Small intestine (tissue), 7 donors: ENCODE results near the gene PIMREG. TPM values are rescaled to one million over a fixed set of nuclear protein-coding genes. Genes with fewer than 3 reads are reported as not detected.

Experiments used
- DNase-seq, 2 donors: peaks; one replicate each; pipeline versions ENCODE4 v3.0.0 to v3.0.0-alpha.2; 2013
- FAIRE-seq: peaks from 2 replicates; lab custom pipeline; 2012; peaks lifted over from hg19 to GRCh38; lab: Jason Lieb, UNC
- H3K27ac ChIP-seq, 3 donors: one replicate each; pipeline ENCODE4 v1.5.1; 2013; ENCODE audit warnings: low read length in 2 of 3, mild to moderate bottlenecking in 2 of 3, control low read depth in 1 of 3, inconsistent platforms in 1 of 3, low read depth in 1 of 3, moderate library complexity in 1 of 3
- H3K27me3 ChIP-seq, 3 donors: one replicate each; pipeline ENCODE4 v1.6.1; 2013; ENCODE audit warnings: low read length in 3 of 3, inconsistent platforms in 1 of 3; ENCODE audit not compliant: control insufficient read depth in 3 of 3, insufficient read depth in 3 of 3
- H3K36me3 ChIP-seq, 3 donors: one replicate each; pipeline ENCODE4 v1.6.1; 2013; ENCODE audit warnings: low read length in 3 of 3, inconsistent platforms in 1 of 3, low read depth in 1 of 3, mild to moderate bottlenecking in 1 of 3, moderate library complexity in 1 of 3; ENCODE audit not compliant: control insufficient read depth in 3 of 3, insufficient read depth in 2 of 3
- H3K4me1 ChIP-seq, 3 donors: one replicate each; pipeline ENCODE4 v1.6.1; 2013; ENCODE audit warnings: low read length in 2 of 3, inconsistent platforms in 1 of 3, low read depth in 1 of 3, mild to moderate bottlenecking in 1 of 3, moderate library complexity in 1 of 3; ENCODE audit not compliant: control insufficient read depth in 3 of 3, insufficient read depth in 2 of 3
- H3K4me3 ChIP-seq, 3 donors: one replicate each; pipeline ENCODE4 v1.5.1; 2013; ENCODE audit warnings: low read length in 3 of 3, control low read depth in 1 of 3, inconsistent platforms in 1 of 3, low read depth in 1 of 3, mild to moderate bottlenecking in 1 of 3, moderate library complexity in 1 of 3
- H3K9me3 ChIP-seq, 2 donors: one replicate each; pipeline ENCODE4 v1.6.1; 2013; ENCODE audit warnings: low read depth in 1 of 2, low read length in 1 of 2; ENCODE audit not compliant: control insufficient read depth in 2 of 2, insufficient read depth in 1 of 2
- WGBS, 3 donors: extraction: QIAGEN DNeasy Blood & Tissue Kit; methylation state at CpG; one replicate each; pipeline ENCODE4 v1.1.7; 2013; 5-methylcytosine and 5-hydroxymethylcytosine counted together
- polyA plus RNA-seq, 4 donors: library from polyadenylated mRNA; stranded (reverse) in 3 of 4; unstranded in 1 of 4; fragments of 200-250 nt in 3 of 4; fragments of 120-200 nt in 1 of 4; gene quantifications; one replicate each; pipeline versions ENCODE4 v1.2.1 to v1.2.3, GENCODE V29; 2013
- donor health status: healthy with polysubstance abuse.
- donor health status: control.
- donor health status: control.
- donor health status: Bipolar disorder and iron deficiency.
- donor health status: healthy.

Gene PIMREG
- polyA plus RNA-seq, 4 donors, result 0.45 to 10.2 (median 4.6) TPM

DNA sequence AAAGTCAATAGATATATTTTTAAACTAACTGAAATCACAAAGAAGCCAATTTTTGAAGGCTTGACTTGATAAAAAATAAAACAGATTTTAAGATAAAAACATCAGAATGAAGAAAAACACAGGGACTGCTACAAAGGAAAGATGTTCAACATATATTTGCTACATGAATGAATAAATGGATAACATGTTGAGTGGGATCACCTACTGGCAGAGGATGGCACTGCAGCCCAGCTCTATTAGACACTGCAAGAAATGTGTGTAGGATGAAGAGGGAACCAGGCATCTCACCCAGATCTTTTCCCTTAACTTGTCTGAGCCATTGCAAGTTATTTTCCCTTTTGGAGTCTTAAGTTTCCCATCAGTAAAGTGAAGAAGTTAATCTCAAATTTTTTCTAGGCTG is 13.5 kb upstream of the PIMREG start:
- FAIRE-seq (no peak), DNase-seq (no peak)
- Histone ChIP-seq H3K4me1 (no peaks in the 10 kb centered on the region), H3K27me3 (no peaks in the 10 kb centered on the region), H3K4me3 (no peak overlapping the region), H3K27ac (no peak overlapping the region), H3K9me3 (peaks cover 0 to 5% of the 10 kb centered on the region in 2 donors), H3K36me3 (no peaks in the 10 kb centered on the region)

DNA sequence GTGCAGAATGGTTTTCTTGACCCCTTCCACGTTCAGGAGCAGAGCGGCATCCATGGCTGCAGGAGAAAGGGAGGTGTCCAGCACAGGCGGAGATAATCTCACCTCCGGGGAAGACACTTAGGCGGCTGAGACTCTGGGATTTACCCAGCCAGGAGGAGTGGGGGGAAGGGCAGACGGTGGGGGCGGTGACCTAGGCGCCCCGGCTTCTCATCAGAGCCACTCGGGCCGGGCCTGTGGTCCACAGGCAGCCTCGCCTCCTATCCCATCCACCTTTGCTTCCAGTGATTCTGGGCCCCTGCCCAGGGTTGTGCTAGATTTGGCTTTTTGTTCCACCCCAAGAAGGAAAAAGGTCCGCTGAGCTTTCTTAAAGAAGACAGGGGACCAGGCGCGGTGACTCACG is 9.2 kb upstream of the PIMREG start, which contains the start of gene AIPL1:
AIPL1 (minus strand) TSS at position 71 of the 400 bp plus-strand sequence; CDS start at position 54, 17 bp downstream.
- Histone ChIP-seq H3K27ac (no peak within 1 kb of the TSS), H3K9me3 (peaks cover 0 to 5% of the 10 kb centered on the region in 2 donors), H3K27me3 (peaks cover 0 to 4% (median 4%) of the 10 kb centered on the region in 3 donors), H3K36me3 (no peaks in the 10 kb centered on the region), H3K4me1 (no peaks in the 10 kb centered on the region), H3K4me3 (no peak within 1 kb of the TSS)
- 73 to 85% (median 79%) methylated on average over 15 to 16 of the region's 16 CpGs for WGBS, 3 donors
- no peak for FAIRE-seq
- DNase-seq, result no peak

DNA sequence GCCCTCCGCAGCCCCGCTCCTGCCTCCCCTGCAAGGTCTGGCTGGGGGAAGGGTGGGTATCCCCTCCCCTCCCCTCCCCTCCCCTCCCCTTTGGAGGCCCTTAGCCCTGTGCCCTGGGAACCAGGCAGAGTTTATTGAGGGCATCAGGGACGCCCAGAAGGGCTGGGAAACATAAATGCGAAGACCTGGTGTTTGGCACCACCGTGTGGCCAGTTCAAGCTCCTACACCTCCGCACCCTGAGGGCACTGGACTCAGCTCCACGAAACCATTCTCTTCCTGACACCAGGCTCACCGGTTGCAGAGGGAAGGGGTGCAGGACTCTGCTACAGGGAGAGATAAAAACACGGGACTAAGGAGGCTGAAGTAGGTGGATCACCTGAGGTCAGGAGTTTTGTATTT is 8.3 kb upstream of the PIMREG start:
- FAIRE-seq (no peak), DNase-seq (peak; percentile 64 to 66)
- Histone ChIP-seq H3K27me3 (peaks cover 0 to 4% (median 4%) of the 10 kb centered on the region in 3 donors), H3K36me3 (no peaks in the 10 kb centered on the region), H3K27ac (no peak overlapping the region), H3K4me3 (no peak overlapping the region), H3K4me1 (no peaks in the 10 kb centered on the region), H3K9me3 (peaks cover 0 to 3% of the 10 kb centered on the region in 2 donors)
- 13 to 14% (median 13%) methylated on average over 9 of the region's 9 CpGs for WGBS, 3 donors

DNA sequence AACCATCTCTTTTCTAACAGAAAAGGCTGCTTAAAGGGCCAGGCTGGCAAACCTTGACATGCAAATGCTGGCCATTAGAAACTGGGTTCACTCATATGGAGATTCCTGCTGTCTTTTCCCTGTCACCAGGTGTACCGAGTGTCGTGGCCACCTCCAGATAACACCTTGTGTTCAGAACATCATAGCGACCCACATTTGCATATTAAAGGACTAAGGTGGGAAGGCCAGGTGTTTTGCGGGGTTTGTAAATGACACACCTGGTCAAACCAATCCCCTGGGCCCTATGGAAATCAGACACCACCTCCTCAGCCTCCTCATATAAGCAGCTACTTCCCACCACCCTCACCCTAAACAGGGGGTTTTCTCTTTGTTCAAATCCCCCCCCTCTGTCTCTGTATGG is 6.8 kb upstream of the PIMREG start:
- FAIRE-seq (no peak), DNase-seq (no peak)
- H3K36me3 ChIP-seq, result no peaks in the 10 kb centered on the region
- H3K4me3 ChIP-seq, result no peak overlapping the region
- no peaks in the 10 kb centered on the region for H3K4me1 ChIP-seq
- H3K27ac ChIP-seq, result no peak overlapping the region
- 18 to 30% (median 21%) methylated on average over 4 of the region's 4 CpGs for WGBS, 3 donors
- H3K27me3 ChIP-seq, result peaks cover 0 to 4% (median 4%) of the 10 kb centered on the region in 3 donors
- no peaks in the 10 kb centered on the region for H3K9me3 ChIP-seq

DNA sequence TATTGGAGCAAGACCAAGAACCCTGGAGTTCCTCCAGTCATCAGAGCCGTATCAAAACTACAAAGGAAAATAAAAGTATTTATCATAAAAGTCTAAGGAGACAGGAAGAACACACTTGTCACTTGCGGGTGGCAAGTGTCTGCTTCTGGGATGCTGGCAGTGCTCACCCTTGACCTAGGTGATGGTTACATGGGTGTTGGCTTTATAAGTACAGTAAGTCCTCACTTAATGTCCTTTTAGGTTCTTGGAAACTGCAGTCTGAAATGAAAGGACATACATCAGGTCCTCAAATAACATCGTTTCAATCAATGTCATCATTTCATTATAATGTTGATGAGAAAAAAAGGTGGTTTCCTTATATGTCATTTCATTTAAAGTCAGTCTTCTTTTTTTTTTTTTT is 6.3 kb upstream of the PIMREG start:
- DNase-seq (no peak), FAIRE-seq (no peak)
- Histone ChIP-seq H3K9me3 (no peaks in the 10 kb centered on the region), H3K4me3 (no peak overlapping the region), H3K27me3 (peaks cover 0 to 4% (median 4%) of the 10 kb centered on the region in 3 donors), H3K4me1 (no peaks in the 10 kb centered on the region), H3K36me3 (no peaks in the 10 kb centered on the region), H3K27ac (no peak overlapping the region)
- WGBS, 3 donors, result 31 to 61% (median 40%) methylated on average over 3 of the region's 3 CpGs

DNA sequence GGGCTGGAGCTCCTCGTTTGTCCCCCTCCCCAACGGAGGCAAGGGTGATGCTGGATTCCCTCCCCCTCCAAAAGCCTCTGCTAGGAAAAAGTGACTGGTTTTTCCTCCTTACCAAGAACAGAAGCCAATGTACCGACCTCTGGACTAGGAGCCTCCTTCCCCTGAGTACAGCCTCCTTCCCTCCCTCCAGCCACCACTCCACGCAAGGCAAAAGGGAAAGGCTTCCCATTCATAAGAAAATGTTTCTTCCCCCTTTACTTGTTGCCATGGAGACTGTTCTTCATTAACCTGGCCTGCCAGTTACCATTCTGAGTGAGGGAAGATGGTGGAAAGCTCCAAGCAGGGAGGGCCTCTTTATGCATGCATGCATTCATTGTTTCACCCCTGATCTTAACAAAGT is 4.3 kb upstream of the PIMREG start:
- no peak for FAIRE-seq
- Histone ChIP-seq H3K9me3 (no peaks in the 10 kb centered on the region), H3K27me3 (peaks cover 0 to 4% (median 4%) of the 10 kb centered on the region in 3 donors), H3K4me1 (no peaks in the 10 kb centered on the region), H3K27ac (no peak overlapping the region), H3K4me3 (no peak overlapping the region), H3K36me3 (no peaks in the 10 kb centered on the region)
- DNase-seq, result peak in 1 of 2 donors; percentile 51
- WGBS, 3 donors, result 32 to 48% (median 43%) methylated on average over 4 of the region's 4 CpGs

DNA sequence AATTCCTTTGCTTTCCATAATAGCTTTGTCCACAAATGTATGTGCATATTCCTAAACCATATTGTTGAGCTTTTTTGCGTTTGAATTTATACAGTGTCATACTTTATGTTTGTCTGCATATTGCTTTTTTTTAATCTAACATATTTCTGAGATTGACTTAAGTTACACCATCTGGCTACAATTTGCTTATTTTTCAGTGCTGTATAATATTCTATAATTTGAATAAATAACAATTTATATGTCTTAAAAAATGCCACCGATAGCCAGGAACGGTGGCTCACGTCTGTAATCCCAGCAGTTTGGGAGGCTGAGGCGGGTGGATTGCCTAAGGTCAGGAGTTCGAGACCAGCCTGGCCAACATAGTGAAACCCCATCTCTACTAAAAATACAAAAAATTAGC is 1.5 kb upstream of the PIMREG start:
- H3K27ac ChIP-seq, result no peak overlapping the region
- no peaks in the 10 kb centered on the region for H3K27me3 ChIP-seq
- H3K9me3 ChIP-seq, result no peaks in the 10 kb centered on the region
- no peaks in the 10 kb centered on the region for H3K4me1 ChIP-seq
- DNase-seq (no peak), FAIRE-seq (no peak)
- H3K36me3 ChIP-seq, result peaks cover 0 to 5% (median 0%) of the 10 kb centered on the region in 3 donors
- 57 to 63% (median 61%) methylated on average over 6 of the region's 6 CpGs for WGBS, 3 donors
- H3K4me3 ChIP-seq, result no peak overlapping the region

DNA sequence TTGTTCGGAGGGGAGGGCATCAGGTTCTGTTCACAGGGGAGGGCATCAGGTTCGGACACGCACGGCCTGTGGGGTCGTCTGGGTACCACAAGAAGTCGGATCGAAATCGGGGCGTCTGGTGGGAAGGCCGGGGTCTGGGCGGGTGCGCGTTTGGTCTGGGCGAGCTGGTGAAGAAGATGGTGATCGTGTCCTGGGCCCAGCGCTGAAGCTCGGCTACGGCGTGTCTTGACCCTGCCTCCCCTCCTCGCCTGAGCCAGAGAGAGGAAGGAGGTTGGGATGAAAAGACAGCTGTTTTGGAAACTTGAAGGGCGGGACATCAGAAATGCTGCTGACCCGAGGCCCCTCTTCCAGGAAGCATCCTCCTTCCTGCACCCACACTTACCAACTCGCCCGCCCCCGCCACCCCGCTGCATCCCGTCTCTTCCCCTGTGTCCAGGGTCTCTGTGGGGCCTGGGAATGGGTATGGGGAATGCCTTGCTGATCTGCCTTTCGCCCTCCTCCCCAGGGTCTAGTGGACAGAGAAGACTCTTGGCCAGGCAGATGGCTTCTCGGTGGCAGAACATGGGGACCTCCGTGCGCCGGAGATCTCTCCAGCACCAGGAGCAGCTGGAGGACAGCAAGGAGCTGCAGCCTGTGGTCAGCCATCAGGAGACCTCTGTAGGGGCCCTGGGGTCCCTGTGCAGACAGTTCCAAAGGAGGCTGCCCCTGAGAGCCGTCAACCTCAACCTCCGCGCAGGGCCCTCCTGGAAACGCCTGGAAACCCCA is 498 bp downstream of the PIMREG start:
- Histone ChIP-seq H3K9me3 (no peaks in the 10 kb centered on the region), H3K27ac (no peak overlapping the region), H3K36me3 (peaks cover 0 to 15% (median 0%) of the 10 kb centered on the region in 3 donors), H3K4me3 (peak overlapping the region in 2 of 3 donors; percentile 46 to 56), H3K27me3 (no peaks in the 10 kb centered on the region), H3K4me1 (no peaks in the 10 kb centered on the region)
- 32 to 37% (median 37%) methylated on average over 33 to 36 of the region's 36 CpGs for WGBS, 3 donors
- FAIRE-seq (no peak), DNase-seq (no peak)
